DMS 273 treated with DMSO at 0.1 percent for 48 hours (cell line): ENCODE data around the gene ILK.

Experiments
- DNase-seq: peaks from one replicate; lab custom pipeline; 2025; lab: John Stamatoyannopoulos, UW

The ILK gene

GRCh38 chr11:6574816-6575715 lies 28.5 kb upstream of the ILK start:
- no peak for DNase-seq

GRCh38 chr11:6576471-6577373 lies 26.9 kb upstream of the ILK start:
- no peak for DNase-seq

- no peak for DNase-seq
Observed at GRCh38 chr11:6578134-6578533, 25.4 kb upstream of the ILK start.

GRCh38 chr11:6579681-6580080 lies 23.9 kb upstream of the ILK start:
- DNase-seq = no peak

- no peak for DNase-seq
Observed at GRCh38 chr11:6583584-6583983, 20.0 kb upstream of the ILK start.

GRCh38 chr11:6584528-6584927 lies 19.0 kb upstream of the ILK start:
- no peak for DNase-seq

GRCh38 chr11:6586434-6587359 lies 16.9 kb upstream of the ILK start:
- no peak for DNase-seq

GRCh38 chr11:6587360-6587953 lies 16.1 kb upstream of the ILK start:
- no peak for DNase-seq

- no peak for DNase-seq
Observed at GRCh38 chr11:6588018-6588417, 15.6 kb upstream of the ILK start.

GRCh38 chr11:6594142-6594768 lies 9.3 kb upstream of the ILK start:
- DNase-seq = no peak

- DNase-seq = no peak
Observed at GRCh38 chr11:6596239-6596877, 7.2 kb upstream of the ILK start.

- DNase-seq = no peak
Observed at GRCh38 chr11:6598555-6598954, 5.0 kb upstream of the ILK start.

GRCh38 chr11:6599449-6599848 lies 4.1 kb upstream of the ILK start:
- no peak for DNase-seq

- DNase-seq = no peak
Observed at GRCh38 chr11:6599881-6600390, 3.6 kb upstream of the ILK start.

- DNase-seq = no peak
Observed at GRCh38 chr11:6601041-6601461, 2.5 kb upstream of the ILK start.

GRCh38 chr11:6602096-6602940 lies 1.3 kb upstream of the ILK start:
- DNase-seq = no peak

GRCh38 chr11:6604081-6604626 lies 580 bp downstream of the ILK start:
- DNase-seq = no peak

GRCh38 chr11:6604790-6605189 lies 1.2 kb downstream of the ILK start:
- no peak for DNase-seq
